Activated CD8-positive, alpha-beta T cell treated with anti-CD3 and anti-CD28 coated beads for 36 hours (primary cell): ENCODE results near the gene PPP2R2C. TPM values are rescaled to one million over a fixed set of nuclear protein-coding genes. Genes with fewer than 3 reads are reported as not detected.

Experiments
- ATAC-seq: fragments of 200-7000 bp; cut with Tn5 transposase; one replicate; pipeline ENCODE4 v1.10.0; 2021; ENCODE audit warnings: mild to moderate bottlenecking, moderate library complexity
- CTCF ChIA-PET: fragments of 350-600 bp; sonication (Branson Sonifier 250); formaldehyde crosslinking; loops from one replicate; lab custom pipeline; 2021; ENCODE audit warnings: antibody characterized with exemption; lab: Charles Lee
- POLR2A ChIA-PET: fragments of 350-600 bp; sonication (Branson Sonifier 250); formaldehyde crosslinking; loops from one replicate; lab custom pipeline; 2021; ENCODE audit warnings: antibody characterized with exemption; lab: Charles Lee
- DNase-seq: peaks from one replicate; pipeline ENCODE4 v3.0.0-alpha.2; 2020
- H3K27ac Mint-ChIP-seq: one replicate; pipeline ENCODE4 v1.8.0; 2021; ENCODE audit warnings: mild to moderate bottlenecking, mixed read lengths
- H3K27me3 Mint-ChIP-seq: one replicate; pipeline ENCODE4 v1.8.0; 2021; ENCODE audit warnings: mixed read lengths
- H3K36me3 Mint-ChIP-seq: one replicate; pipeline ENCODE4 v1.8.0; 2021; ENCODE audit warnings: low read depth, mixed read lengths
- H3K4me1 Mint-ChIP-seq: one replicate; pipeline ENCODE4 v1.8.0; 2021; ENCODE audit warnings: low read depth, mixed read lengths
- H3K4me3 Mint-ChIP-seq: one replicate; pipeline ENCODE4 v1.8.0; 2021; ENCODE audit warnings: mild to moderate bottlenecking, moderate library complexity, mixed read lengths
- H3K9me3 Mint-ChIP-seq: one replicate; pipeline ENCODE4 v1.8.0; 2021; ENCODE audit warnings: mixed read lengths
- CTCF ChIP-seq: fragments of 200-600 bp; IDR thresholded peaks from one replicate; pipeline ENCODE4 v1.8.0; 2022; ENCODE audit warnings: antibody characterized with exemption, mild to moderate bottlenecking
- intact Hi-C: fragments of 100-400 bp; cut with micrococcal nuclease; formaldehyde crosslinking; loops from one replicate; pipeline ENCODE4 v1.10.0; 2022
- total RNA-seq, 2 experiments: library from RNA; stranded (reverse); gene quantifications; one replicate each; pipeline ENCODE4 v1.2.3, GENCODE V29; 2021

Gene PPP2R2C
- total RNA-seq, 2 experiments from 2014 or later = not detected

GRCh38 chr4:6299875-6300274, 172.5 kb downstream of the PPP2R2C start:
- CTCF ChIA-PET = no interaction called here
- no peaks in the 10 kb centered on the region for H3K4me1 Mint-ChIP-seq
- H3K36me3 Mint-ChIP-seq = peaks cover 15% of the 10 kb centered on the region
- POLR2A ChIA-PET = no interaction called here
- no peak overlapping the region for H3K27ac Mint-ChIP-seq
- TF ChIP-seq CTCF = no peak
- intact Hi-C loops = no loop called here
- no peaks in the 10 kb centered on the region for H3K9me3 Mint-ChIP-seq
- H3K27me3 Mint-ChIP-seq = no peaks in the 10 kb centered on the region
- H3K4me3 Mint-ChIP-seq = no peak overlapping the region
- no peak for DNase-seq
- no peak for ATAC-seq

GRCh38 chr4:6298852-6299251, 173.6 kb downstream of the PPP2R2C start:
- no peak for DNase-seq
- Mint-ChIP-seq H3K4me3 (no peak overlapping the region), H3K27me3 (no peaks in the 10 kb centered on the region), H3K9me3 (no peaks in the 10 kb centered on the region), H3K36me3 (peaks cover 15% of the 10 kb centered on the region), H3K27ac (no peak overlapping the region), H3K4me1 (no peaks in the 10 kb centered on the region)
- ChIA-PET CTCF (no interaction called here), POLR2A (no interaction called here)
- no peak for ATAC-seq
- TF ChIP-seq CTCF = no peak
- intact Hi-C loops = no loop called here

GRCh38 chr4:6298035-6298434, 174.4 kb downstream of the PPP2R2C start:
- CTCF ChIA-PET = no interaction called here
- intact Hi-C loops = no loop called here
- Mint-ChIP-seq H3K36me3 (peaks cover 15% of the 10 kb centered on the region), H3K4me3 (no peak overlapping the region), H3K4me1 (no peaks in the 10 kb centered on the region), H3K27me3 (no peaks in the 10 kb centered on the region), H3K27ac (no peak overlapping the region), H3K9me3 (no peaks in the 10 kb centered on the region)
- POLR2A ChIA-PET = no interaction called here
- DNase-seq = no peak
- no peak for ATAC-seq
- no peak for TF ChIP-seq CTCF

GRCh38 chr4:6297266-6297815, 175.1 kb downstream of the PPP2R2C start:
- no peaks in the 10 kb centered on the region for H3K9me3 Mint-ChIP-seq
- no peak for ATAC-seq
- CTCF ChIA-PET = interaction anchor here (1.3 kb wide), 1 partner anchor 47 kb away, joined by 4 read pairs; no protein-coding TSS in a partner anchor

More at GRCh38 chr4:6297266-6297815, 175.1 kb downstream of the PPP2R2C start:
- Mint-ChIP-seq H3K4me1 (no peaks in the 10 kb centered on the region), H3K27ac (no peak overlapping the region), H3K27me3 (no peaks in the 10 kb centered on the region), H3K4me3 (no peak overlapping the region), H3K36me3 (peaks cover 14% of the 10 kb centered on the region)
- no peak for TF ChIP-seq CTCF
- intact Hi-C loops = no loop called here
- DNase-seq = no peak
- POLR2A ChIA-PET = no interaction called here
